ENCODE data around the gene TGFBR3. TPM values are rescaled to one million over a fixed set of nuclear protein-coding genes. Genes with fewer than 3 reads are reported as not detected.

The TGFBR3 gene
- total RNA-seq, 2 experiments from 2014 or later: 31.5 to 36.6 TPM

DNA sequence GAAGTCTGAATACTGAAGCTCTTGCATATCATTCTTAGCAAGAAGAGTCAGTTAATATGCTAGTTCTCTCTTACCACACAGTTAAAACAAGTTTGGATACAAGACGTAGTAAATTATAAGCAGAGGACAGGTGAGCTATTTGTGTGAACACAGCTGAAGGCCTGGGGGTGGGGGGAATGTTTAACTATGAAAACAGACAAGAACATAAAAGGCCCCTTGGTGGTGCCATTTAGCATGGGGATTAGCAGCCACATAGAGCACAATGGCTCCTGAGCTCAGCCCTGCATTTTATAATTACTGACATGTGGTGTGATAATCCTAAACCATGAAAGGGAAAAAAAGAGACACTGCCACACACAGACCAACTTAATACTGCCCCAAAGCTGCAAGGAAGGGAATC, 94.8 kb downstream of the TGFBR3 start:
- DNase-seq: peak in 4 of 14 experiments; percentile 13 to 41 (median 33)
- Histone ChIP-seq H3K4me3 (ENCODE audit: low read length) (no peak overlapping the region), H3K27ac (ENCODE audit: low read depth in 1 of 2, low read length in 2 of 2) (no peak overlapping the region), H3K36me3 (ENCODE audit: insufficient read depth, low read length) (peaks cover 4% of the 10 kb centered on the region), H3K4me1 (ENCODE audit: insufficient read depth, low read length) (peaks cover 13% of the 10 kb centered on the region), H3K9me3 (ENCODE audit: control insufficient read depth in 1 of 2, insufficient read depth in 1 of 2, low read length in 2 of 2) (no peaks in the 10 kb centered on the region), H3K27me3 (ENCODE audit: control insufficient read depth in 1 of 2, insufficient read depth in 2 of 2, low read length in 2 of 2) (no peaks in the 10 kb centered on the region)
- peak; percentile 61 for ATAC-seq (ENCODE audit: poor library complexity)
- CTCF ChIA-PET: interaction anchor here (0.5 to 1.2 kb wide), 2 partner anchors 128 to 135 kb away, joined by 3 to 5 read pairs; no protein-coding TSS in a partner anchor
- Mint-ChIP-seq H3K4me3 (no peak overlapping the region), H3K9me3 (no peaks in the 10 kb centered on the region), H3K27ac (peak overlapping the region; percentile 2), H3K4me1 (ENCODE audit: low read depth) (peaks cover 36% of the 10 kb centered on the region), H3K36me3 (ENCODE audit: low read depth) (peaks cover 10% of the 10 kb centered on the region), H3K27me3 (no peaks in the 10 kb centered on the region)
- TF ChIP-seq, protein P1, sequence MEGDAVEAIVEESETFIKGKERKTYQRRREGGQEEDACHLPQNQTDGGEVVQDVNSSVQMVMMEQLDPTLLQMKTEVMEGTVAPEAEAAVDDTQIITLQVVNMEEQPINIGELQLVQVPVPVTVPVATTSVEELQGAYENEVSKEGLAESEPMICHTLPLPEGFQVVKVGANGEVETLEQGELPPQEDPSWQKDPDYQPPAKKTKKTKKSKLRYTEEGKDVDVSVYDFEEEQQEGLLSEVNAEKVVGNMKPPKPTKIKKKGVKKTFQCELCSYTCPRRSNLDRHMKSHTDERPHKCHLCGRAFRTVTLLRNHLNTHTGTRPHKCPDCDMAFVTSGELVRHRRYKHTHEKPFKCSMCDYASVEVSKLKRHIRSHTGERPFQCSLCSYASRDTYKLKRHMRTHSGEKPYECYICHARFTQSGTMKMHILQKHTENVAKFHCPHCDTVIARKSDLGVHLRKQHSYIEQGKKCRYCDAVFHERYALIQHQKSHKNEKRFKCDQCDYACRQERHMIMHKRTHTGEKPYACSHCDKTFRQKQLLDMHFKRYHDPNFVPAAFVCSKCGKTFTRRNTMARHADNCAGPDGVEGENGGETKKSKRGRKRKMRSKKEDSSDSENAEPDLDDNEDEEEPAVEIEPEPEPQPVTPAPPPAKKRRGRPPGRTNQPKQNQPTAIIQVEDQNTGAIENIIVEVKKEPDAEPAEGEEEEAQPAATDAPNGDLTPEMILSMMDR (IDR thresholded peaks at IDR 0.05): no peak
- intact Hi-C loops (cut with DNase I, micrococcal nuclease): no loop called here
- POLR2A ChIA-PET: interaction anchor here (0.9 to 2.0 kb wide), 3 partner anchors 12 to 92 kb away, joined by 3 to 13 read pairs (median 4); no protein-coding TSS in a partner anchor

- H3K27ac ChIP-seq (ENCODE audit: low read depth in 1 of 2, low read length in 2 of 2): no peak overlapping the region
- Mint-ChIP-seq H3K36me3 (ENCODE audit: low read depth) (peaks cover 7% of the 10 kb centered on the region), H3K27me3 (no peaks in the 10 kb centered on the region), H3K27ac (no peak overlapping the region), H3K9me3 (no peaks in the 10 kb centered on the region), H3K4me1 (ENCODE audit: low read depth) (peaks cover 36% of the 10 kb centered on the region), H3K4me3 (no peak overlapping the region)
- no peaks in the 10 kb centered on the region for H3K27me3 ChIP-seq (ENCODE audit: control insufficient read depth in 1 of 2, insufficient read depth in 2 of 2, low read length in 2 of 2)
- TF ChIP-seq, protein P1 (IDR thresholded peaks at IDR 0.05): no peak
- intact Hi-C loops (cut with DNase I, micrococcal nuclease): no loop called here
- H3K36me3 ChIP-seq (ENCODE audit: insufficient read depth, low read length): no peaks in the 10 kb centered on the region
- ChIA-PET CTCF (interaction anchor here (1.2 kb wide), 1 partner anchor 136 kb away, joined by 5 read pairs; no protein-coding TSS in a partner anchor), POLR2A (interaction anchor here (0.9 to 1.0 kb wide), 2 partner anchors 14 to 93 kb away, joined by 3 to 4 read pairs; no protein-coding TSS in a partner anchor)
- H3K4me3 ChIP-seq (ENCODE audit: low read length): no peak overlapping the region
- H3K9me3 ChIP-seq (ENCODE audit: control insufficient read depth in 1 of 2, insufficient read depth in 1 of 2, low read length in 2 of 2): no peaks in the 10 kb centered on the region
- DNase-seq: no peak
- ATAC-seq (ENCODE audit: poor library complexity): no peak
- H3K4me1 ChIP-seq (ENCODE audit: insufficient read depth, low read length): peaks cover 13% of the 10 kb centered on the region
Observed at GRCh38 chr1:91790392-91790791, 95.6 kb downstream of the TGFBR3 start.

DNA sequence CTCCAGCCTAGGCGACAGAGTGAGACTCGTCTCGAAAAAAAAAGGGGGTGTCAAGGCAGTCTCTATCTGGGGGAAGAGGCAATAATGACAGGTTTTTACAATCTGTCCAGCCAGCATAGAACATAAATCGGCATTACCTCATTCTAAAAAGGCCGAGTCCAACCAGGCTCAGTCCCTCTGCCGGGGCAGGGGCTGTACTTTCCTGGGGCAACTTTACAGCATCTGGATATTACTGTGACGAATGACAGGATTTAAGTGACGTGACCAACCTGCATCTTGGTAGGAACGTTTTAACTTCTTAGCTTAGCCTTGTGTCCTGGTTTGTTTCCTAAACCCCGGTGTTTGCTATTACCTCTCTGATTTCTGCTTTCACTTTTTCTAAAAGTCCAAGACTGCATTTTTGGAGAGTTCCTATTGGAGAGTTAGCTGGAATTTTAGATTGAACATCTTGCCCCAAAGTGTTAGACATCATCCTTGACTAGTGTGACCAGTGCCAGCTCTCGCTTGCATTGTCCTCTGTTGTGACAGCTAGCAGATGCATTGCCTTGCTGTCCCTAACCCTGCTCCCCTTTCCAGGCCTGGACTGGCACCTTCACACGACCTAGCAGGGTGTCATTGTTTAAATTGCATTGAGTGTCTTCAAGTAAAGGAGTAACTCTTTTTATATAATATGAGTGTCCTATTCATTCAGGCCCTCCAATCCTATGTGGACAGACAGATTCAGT, 96.5 kb downstream of the TGFBR3 start:
- no peak overlapping the region for H3K27ac Mint-ChIP-seq
- no peaks in the 10 kb centered on the region for H3K9me3 ChIP-seq (ENCODE audit: control insufficient read depth in 1 of 2, insufficient read depth in 1 of 2, low read length in 2 of 2)
- CTCF ChIA-PET: no interaction called here
- H3K27me3 Mint-ChIP-seq: no peaks in the 10 kb centered on the region
- no peak for DNase-seq
- ATAC-seq (ENCODE audit: poor library complexity): no peak
- peaks cover 3% of the 10 kb centered on the region for H3K36me3 Mint-ChIP-seq (ENCODE audit: low read depth)
- TF ChIP-seq, protein P1 (IDR thresholded peaks at IDR 0.05): no peak
- intact Hi-C loops (cut with DNase I, micrococcal nuclease): loop anchor here in 1 of 2 experiments (5.0 kb wide), 1 partner anchor 272 kb away; no protein-coding TSS in a partner anchor
- H3K4me1 Mint-ChIP-seq (ENCODE audit: low read depth): peaks cover 36% of the 10 kb centered on the region
- no peak overlapping the region for H3K4me3 Mint-ChIP-seq
- no peaks in the 10 kb centered on the region for H3K9me3 Mint-ChIP-seq
- H3K4me1 ChIP-seq (ENCODE audit: insufficient read depth, low read length): peaks cover 13% of the 10 kb centered on the region
- H3K27me3 ChIP-seq (ENCODE audit: control insufficient read depth in 1 of 2, insufficient read depth in 2 of 2, low read length in 2 of 2): no peaks in the 10 kb centered on the region
- no peak overlapping the region for H3K4me3 ChIP-seq (ENCODE audit: low read length)
- no peaks in the 10 kb centered on the region for H3K36me3 ChIP-seq (ENCODE audit: insufficient read depth, low read length)
- POLR2A ChIA-PET: interaction anchor here (0.6 kb wide), 1 partner anchor 25 kb away, joined by 3 read pairs; no protein-coding TSS in a partner anchor
- H3K27ac ChIP-seq (ENCODE audit: low read depth in 1 of 2, low read length in 2 of 2): no peak overlapping the region
